Panc1 (cell line): ENCODE measurements around the gene MAPK14. TPM values are rescaled to one million over a fixed set of nuclear protein-coding genes. Genes with fewer than 3 reads are reported as not detected.

Experiments
- ATAC-seq: fragments of 200-7000 bp; cut with Tn5 transposase; 2 replicates; pipeline ENCODE4 v1.9.1; 2020; ENCODE audit warnings: mild to moderate bottlenecking, moderate library complexity
- BruUV-seq: library from RNA; stranded (reverse); fragments of 400-500 nt; replicated peaks from 2 replicates; lab custom pipeline; 2021; lab: Mats Ljungman, UMichigan
- CTCF ChIA-PET: fragments of 300-600 bp; sonication (Branson Sonifier 250); formaldehyde crosslinking; loops from one replicate; lab custom pipeline; 2022; ENCODE audit warnings: antibody characterized with exemption; lab: Charles Lee
- POLR2A ChIA-PET: fragments of 300-600 bp; sonication (Branson Sonifier 250); formaldehyde crosslinking; loops from one replicate; lab custom pipeline; 2022; ENCODE audit warnings: antibody characterized with exemption; lab: Charles Lee
- DNase-seq: peaks from one replicate; pipeline ENCODE4 v3.0.0-alpha.2; 2010; ENCODE audit warnings: low read depth, low spot score
- H3K27ac ChIP-seq: 2 replicates; pipeline ENCODE4 v1.5.1; 2011; ENCODE audit warnings: mild to moderate bottlenecking, low read length, inconsistent platforms
- H3K27me3 ChIP-seq: fragments of 200-500 bp; sonication (Bioruptor generic); 2 replicates; pipeline ENCODE4 v1.6.0; 2014; ENCODE audit warnings: low read length, inconsistent platforms; ENCODE audit not compliant: control insufficient read depth, insufficient read depth
- H3K36me3 ChIP-seq: fragments of 200-500 bp; sonication (Bioruptor generic); 2 replicates; pipeline ENCODE4 v1.5.1; 2014; ENCODE audit warnings: inconsistent platforms, mild to moderate bottlenecking, low read length, moderate library complexity; ENCODE audit not compliant: control insufficient read depth, insufficient read depth
- H3K4me1 ChIP-seq: 2 replicates; pipeline ENCODE4 v1.5.1; 2011; ENCODE audit warnings: inconsistent platforms, mild to moderate bottlenecking, low read length, moderate library complexity; ENCODE audit not compliant: control insufficient read depth, insufficient read depth
- H3K4me3 ChIP-seq, 2 experiments: 2 replicates each; pipeline ENCODE4 v1.5.1; 2011 to 2012; ENCODE audit warnings: low read depth in 2 of 2, low read length in 2 of 2, mild to moderate bottlenecking in 2 of 2, inconsistent platforms in 1 of 2, moderate library complexity in 1 of 2
- H3K9me3 ChIP-seq: fragments of 200-500 bp; sonication (Bioruptor generic); 2 replicates; pipeline ENCODE4 v1.5.1; 2014; ENCODE audit warnings: low read depth, mild to moderate bottlenecking, inconsistent platforms, low read length, moderate library complexity; ENCODE audit not compliant: control insufficient read depth, insufficient read depth
- CTCF ChIP-seq: fragments of 450-650 bp; IDR thresholded peaks from 2 replicates; pipeline ENCODE4 v1.5.1; 2017; ENCODE audit warnings: mild to moderate bottlenecking
- POLR2AphosphoS5 ChIP-seq: IDR thresholded peaks from 2 replicates; pipeline ENCODE4 v1.6.1; 2012; ENCODE audit warnings: mild to moderate bottlenecking, low read depth, low read length, moderate library complexity
- REST ChIP-seq, 2 experiments: IDR thresholded peaks; 2 replicates each; pipeline ENCODE4 v1.6.1; 2011 to 2012; ENCODE audit warnings: low read depth in 2 of 2, control low read depth in 1 of 2, low read length in 1 of 2, mild to moderate bottlenecking in 1 of 2, moderate library complexity in 1 of 2; ENCODE audit not compliant: insufficient read depth in 1 of 2
- SIN3A ChIP-seq: IDR thresholded peaks from 2 replicates; pipeline ENCODE4 v1.6.1; 2012; ENCODE audit warnings: low read depth, mild to moderate bottlenecking, low read length, moderate library complexity, borderline replicate concordance; ENCODE audit not compliant: insufficient read depth
- TCF7L2 ChIP-seq: IDR thresholded peaks from 2 replicates; pipeline ENCODE4 v1.6.1; 2011; ENCODE audit warnings: mild to moderate bottlenecking, low read depth, low read length, inconsistent platforms
- in situ Hi-C: cut with HindIII; loops from 2 replicates; pipeline ENCODE4 v1.10.0; 2016; ENCODE audit warnings: low sequenced_read_pairs, low pct_unique_long_range_greater_than_20kb
- intact Hi-C: fragments of 100-400 bp; cut with micrococcal nuclease; formaldehyde crosslinking; loops from one replicate; pipeline ENCODE4 v1.10.0; 2022; ENCODE audit not compliant: unreplicated experiment
- total RNA-seq: library from RNA; stranded (reverse); gene quantifications from one replicate; pipeline ENCODE4 v1.2.1, GENCODE V29; 2021; ENCODE audit not compliant: unreplicated experiment

Gene MAPK14
- total RNA-seq, 1 experiment from 2014 or later, result 42.3 TPM

- BruUV-seq, result no TSS peak
- H3K4me3 ChIP-seq, result no peak overlapping the region
- peaks cover 4% of the 10 kb centered on the region; the same call in 1 of the 2 replicates for H3K36me3 ChIP-seq
- H3K4me1 ChIP-seq, result no peaks in the 10 kb centered on the region
- ATAC-seq (no peak), DNase-seq (no peak)
- intact Hi-C loops (no loop called here), in situ Hi-C loops (no loop called here)
- no peaks in the 10 kb centered on the region for H3K9me3 ChIP-seq
- CTCF ChIA-PET, result no interaction called here
- TF ChIP-seq SIN3A (no peak), POLR2AphosphoS5 (no peak)
- H3K27ac ChIP-seq, result no peak overlapping the region
- POLR2A ChIA-PET, result no interaction called here
- no peaks in the 10 kb centered on the region for H3K27me3 ChIP-seq
Measured at GRCh38 chr6:36064770-36065396, 37.3 kb downstream of the MAPK14 start.

GRCh38 chr6:36065916-36066315, 38.3 kb downstream of the MAPK14 start:
- no peak for TF ChIP-seq POLR2AphosphoS5
- TF ChIP-seq TCF7L2, result no peak
- no peak for TF ChIP-seq REST (IDR thresholded peaks at IDR 0.05; ENCODE audit: insufficient read depth in 1 of 2, low read depth in 2 of 2, low read length in 1 of 2)
- TF ChIP-seq CTCF, result no peak
- TF ChIP-seq SIN3A, result no peak
- no peaks in the 10 kb centered on the region for H3K4me1 ChIP-seq
- intact Hi-C loops, result no loop called here
- DNase-seq, result no peak
- CTCF ChIA-PET, result interaction anchor here (0.8 kb wide), 1 partner anchor 65 kb away, joined by 3 read pairs; no protein-coding TSS in a partner anchor
- H3K36me3 ChIP-seq, result peaks cover 2% of the 10 kb centered on the region; the same call in 1 of the 2 replicates
- no peaks in the 10 kb centered on the region for H3K9me3 ChIP-seq
- H3K4me3 ChIP-seq, result no peak overlapping the region
- POLR2A ChIA-PET, result no interaction called here
- in situ Hi-C loops, result no loop called here
- ATAC-seq, result no peak
- no TSS peak for BruUV-seq
- H3K27ac ChIP-seq, result no peak overlapping the region
- no peaks in the 10 kb centered on the region for H3K27me3 ChIP-seq

GRCh38 chr6:36066817-36067216, 39.2 kb downstream of the MAPK14 start:
- ATAC-seq (no peak), DNase-seq (no peak)
- no peak for TF ChIP-seq TCF7L2
- no peak for TF ChIP-seq SIN3A
- TF ChIP-seq CTCF, result no peak
- TF ChIP-seq REST (IDR thresholded peaks at IDR 0.05; ENCODE audit: insufficient read depth in 1 of 2, low read depth in 2 of 2, low read length in 1 of 2), result no peak
- TF ChIP-seq POLR2AphosphoS5, result no peak
- H3K4me1 ChIP-seq, result no peaks in the 10 kb centered on the region
- H3K27me3 ChIP-seq, result no peaks in the 10 kb centered on the region
- intact Hi-C loops, result no loop called here
- H3K36me3 ChIP-seq, result no peaks in the 10 kb centered on the region
- BruUV-seq, result no TSS peak
- no peaks in the 10 kb centered on the region for H3K9me3 ChIP-seq
- no peak overlapping the region for H3K27ac ChIP-seq
- H3K4me3 ChIP-seq, result no peak overlapping the region
- ChIA-PET POLR2A (no interaction called here), CTCF (interaction anchor here (0.8 kb wide), 1 partner anchor 38 kb away, joined by 3 read pairs; no protein-coding TSS in a partner anchor)
- in situ Hi-C loops, result no loop called here
